TTC549 (cell line): ENCODE results near the gene BCAS1.
"Not testable (repeated sequence)": the region's sequence is repeated elsewhere in the genome, so short reads cannot be mapped to it uniquely, and the experiment has no call there.

Experiments used
- FAIRE-seq: peaks from 2 replicates; lab custom pipeline; 2012; peaks lifted over from hg19 to GRCh38; lab: Jason Lieb, UNC

The BCAS1 gene

DNA sequence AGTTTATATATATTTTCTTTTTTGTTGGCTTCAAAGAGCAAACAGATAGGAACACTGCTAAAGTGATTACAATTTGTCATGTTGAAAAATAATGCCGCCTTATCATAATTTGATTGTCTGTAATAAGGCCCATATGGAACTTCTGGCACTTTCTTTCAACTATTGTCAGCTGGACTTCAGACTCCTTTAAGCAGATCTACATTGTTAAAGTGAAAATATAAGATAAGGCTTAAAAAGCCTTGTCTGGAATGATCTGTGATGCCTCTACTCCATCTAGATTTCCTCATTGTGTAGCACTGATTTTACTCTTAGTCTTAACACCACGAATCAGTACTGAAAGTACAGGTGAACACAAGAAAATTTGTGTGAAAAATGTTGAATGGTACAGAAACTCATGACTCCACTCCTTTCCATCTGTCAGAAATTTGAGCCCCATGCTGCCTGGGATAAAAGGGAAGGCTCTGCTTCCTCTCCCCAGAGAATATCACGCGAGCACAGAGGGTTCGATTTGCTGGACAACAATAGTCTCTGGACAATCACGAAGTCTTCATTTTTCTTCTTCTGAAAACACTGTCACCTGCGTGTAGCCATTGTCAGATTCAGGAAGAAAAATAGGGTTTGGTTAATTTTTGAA lies 56.0 kb downstream of the BCAS1 start:
- no peak for FAIRE-seq

- no peak for FAIRE-seq
Measured at GRCh38 chr20:54013471-54013870, 56.9 kb downstream of the BCAS1 start.

GRCh38 chr20:54011346-54011745 lies 59.0 kb downstream of the BCAS1 start:
- FAIRE-seq = no peak

DNA sequence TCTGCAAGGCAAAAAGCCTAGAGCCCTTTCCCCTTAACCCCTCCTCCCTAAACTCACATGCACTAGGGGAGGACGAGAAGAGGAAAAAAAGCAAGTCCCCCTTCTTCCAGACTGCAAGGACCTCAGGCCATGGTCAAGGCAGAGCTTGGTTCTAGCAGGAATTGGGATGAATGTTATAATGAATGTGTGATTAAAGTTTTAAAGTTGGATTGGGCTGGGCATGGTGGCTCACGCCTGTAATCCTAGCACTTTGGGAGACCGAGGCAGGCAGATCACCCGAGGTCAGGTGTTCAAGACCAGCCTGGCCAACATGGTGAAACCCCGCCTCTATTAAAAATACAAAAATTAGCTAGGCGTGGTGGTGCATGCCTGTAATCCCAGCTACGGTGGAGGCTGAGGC lies 64.2 kb downstream of the BCAS1 start:
- not testable (repeated sequence) for FAIRE-seq

DNA sequence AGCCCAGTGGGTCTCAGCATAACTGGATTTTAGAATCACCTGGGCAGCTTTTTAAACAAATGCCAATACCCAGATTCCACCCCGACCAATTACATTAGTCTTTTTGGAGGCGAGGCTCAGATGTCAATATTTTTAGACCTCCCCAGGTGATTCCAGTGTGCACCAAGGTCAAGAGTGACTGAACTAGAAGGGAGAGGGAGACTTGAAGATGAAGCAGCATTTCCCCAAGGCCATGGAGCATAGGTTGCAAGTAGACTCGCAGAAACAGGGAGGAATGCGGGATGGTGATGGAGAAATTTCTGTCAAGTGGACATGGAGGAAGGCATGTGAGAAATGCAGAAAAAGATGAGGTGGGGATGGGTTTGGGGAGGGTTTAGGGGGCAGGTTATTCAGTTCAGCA lies 64.9 kb downstream of the BCAS1 start:
- FAIRE-seq = no peak

GRCh38 chr20:54004445-54004844 lies 65.9 kb downstream of the BCAS1 start:
- no peak for FAIRE-seq

- FAIRE-seq = no peak
Measured at GRCh38 chr20:54002741-54003140, 67.7 kb downstream of the BCAS1 start.

DNA sequence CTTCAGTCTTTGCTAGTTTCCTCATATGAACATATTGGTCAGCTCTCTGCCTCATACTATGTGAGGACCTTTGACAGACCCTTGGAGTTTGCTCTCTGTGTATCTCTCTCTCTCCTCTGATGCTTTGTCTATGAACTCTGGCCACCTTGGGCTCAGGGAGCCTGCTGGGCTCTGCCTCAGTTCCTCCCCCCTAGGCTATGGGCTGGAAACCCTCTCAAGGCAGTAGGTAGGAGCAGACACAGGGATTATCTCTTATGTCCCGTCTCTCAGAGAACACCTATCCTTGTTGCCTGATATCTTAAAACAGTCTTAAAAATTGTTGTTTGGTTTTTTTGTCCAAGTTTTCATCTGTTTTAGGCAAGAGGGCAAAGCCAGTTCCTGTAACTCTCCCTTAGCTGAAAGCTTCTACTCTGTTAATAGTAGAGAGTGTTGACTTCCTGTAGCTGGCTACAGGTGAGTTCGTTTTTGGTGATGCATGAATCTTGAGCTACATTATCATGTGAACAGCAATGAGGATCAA lies 68.3 kb downstream of the BCAS1 start:
- no peak for FAIRE-seq

DNA sequence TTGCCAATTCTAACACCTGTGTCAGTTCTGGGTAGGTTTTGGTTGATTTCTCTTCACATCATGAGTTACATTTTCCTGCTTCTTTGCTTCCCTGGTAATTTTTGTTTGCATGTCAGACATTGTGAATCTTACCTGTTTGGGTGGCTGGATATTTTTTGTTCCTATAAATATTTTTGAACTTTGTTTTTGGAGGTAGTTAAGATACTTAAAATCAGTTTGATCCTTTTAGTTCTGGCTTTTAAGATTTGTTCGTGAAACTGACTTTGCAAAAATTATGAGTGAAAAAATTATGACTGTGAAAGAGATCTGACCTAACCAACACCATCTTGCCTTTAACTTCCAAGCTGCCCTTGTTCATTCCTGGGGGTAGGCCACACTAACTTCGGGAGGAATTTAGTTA lies 69.5 kb downstream of the BCAS1 start:
- FAIRE-seq = no peak

DNA sequence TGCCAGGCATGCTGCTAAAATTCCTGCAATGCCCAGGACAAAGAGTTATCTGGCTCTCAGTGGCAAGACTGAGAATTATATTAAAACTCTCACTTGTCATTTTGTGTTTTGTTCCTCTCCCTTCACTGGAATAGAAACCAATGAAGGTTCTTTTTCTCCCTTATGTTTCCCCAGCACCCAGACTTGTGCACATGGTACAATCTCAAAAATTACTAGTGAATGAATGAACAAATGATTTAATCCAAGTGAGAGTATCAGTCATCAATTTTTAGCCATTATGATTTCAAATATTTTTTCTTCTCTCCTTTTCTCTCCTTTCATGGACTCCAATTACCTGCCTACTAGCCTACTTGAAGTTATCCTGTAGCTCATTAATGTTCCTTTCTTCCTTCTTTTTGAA lies 70.1 kb downstream of the BCAS1 start:
- FAIRE-seq = no peak

GRCh38 chr20:53999077-53999476 lies 71.3 kb downstream of the BCAS1 start:
- FAIRE-seq = no peak

- FAIRE-seq = no peak
Measured at GRCh38 chr20:53996584-53997486, 73.6 kb downstream of the BCAS1 start.

DNA sequence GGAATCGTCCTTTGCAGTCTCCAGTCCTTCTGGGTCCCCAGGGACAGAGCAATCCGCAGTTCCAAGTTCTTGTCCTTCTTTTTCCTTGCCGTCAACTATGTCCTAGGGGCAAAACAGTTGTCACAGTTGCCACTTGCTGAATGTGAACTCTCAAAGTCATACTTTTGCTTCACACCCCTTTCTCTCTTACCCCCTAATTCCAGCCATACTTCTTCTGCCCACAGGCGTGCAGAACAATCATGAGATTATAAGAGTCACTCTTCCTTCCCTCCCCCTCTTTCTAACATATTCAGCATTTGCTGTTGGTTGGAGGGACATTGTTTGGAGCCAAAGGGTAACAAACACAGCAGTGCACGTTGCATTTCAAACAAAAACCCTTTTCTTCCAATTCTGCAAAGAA lies 74.4 kb downstream of the BCAS1 start:
- FAIRE-seq = no peak

DNA sequence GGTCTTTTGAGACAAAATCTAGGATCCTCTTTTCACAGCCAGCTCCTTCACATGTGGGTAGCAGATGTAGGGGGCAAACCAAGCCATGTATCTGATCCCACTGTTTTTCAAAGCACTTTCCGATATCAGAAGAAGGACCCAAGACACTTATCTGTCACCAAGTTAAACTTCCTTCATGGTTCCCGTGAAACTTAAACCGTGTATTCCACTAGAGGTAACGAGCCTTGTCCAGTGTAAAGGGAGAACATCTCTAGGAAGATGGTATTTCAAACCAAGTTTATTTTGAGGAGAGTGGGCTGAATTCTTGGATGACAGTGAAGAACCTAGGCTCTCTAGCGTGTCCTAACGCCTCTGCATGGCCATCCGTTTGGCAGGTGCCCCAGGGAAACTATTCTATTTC lies 76.3 kb downstream of the BCAS1 start:
- no peak for FAIRE-seq

- no peak for FAIRE-seq
Measured at GRCh38 chr20:53993310-53993709, 77.1 kb downstream of the BCAS1 start.

DNA sequence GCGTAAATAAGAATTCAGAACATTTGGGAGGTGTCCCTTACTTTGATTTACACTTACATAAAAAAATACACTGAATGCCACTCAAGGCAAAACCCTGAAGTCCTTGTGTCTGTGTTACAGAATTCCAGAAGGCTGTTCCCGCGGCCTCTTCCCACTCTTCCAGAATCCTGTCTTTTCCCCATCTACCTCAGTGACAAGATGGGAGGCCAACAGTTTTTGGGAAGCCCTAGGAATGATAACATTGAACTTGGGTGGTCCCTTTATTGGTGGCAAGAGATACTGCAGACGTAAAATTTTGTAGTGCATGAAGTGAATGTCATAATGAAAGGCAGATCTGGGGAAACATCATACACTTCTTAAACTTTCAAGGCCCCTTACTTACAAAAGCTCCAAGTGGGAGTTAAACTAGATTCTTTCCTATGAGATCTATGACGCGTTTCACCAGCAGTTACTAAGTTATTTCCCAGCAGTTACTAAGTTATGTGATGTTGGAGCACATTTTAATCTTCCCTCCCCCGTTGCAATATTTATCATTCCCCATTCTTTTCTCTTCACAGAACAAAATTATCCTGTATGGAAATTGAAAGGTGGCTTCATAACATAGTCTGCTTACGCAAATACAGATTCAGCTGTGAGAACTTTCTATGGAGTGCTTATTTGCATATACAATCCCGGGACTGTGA lies 79.5 kb downstream of the BCAS1 start:
- no peak for FAIRE-seq

DNA sequence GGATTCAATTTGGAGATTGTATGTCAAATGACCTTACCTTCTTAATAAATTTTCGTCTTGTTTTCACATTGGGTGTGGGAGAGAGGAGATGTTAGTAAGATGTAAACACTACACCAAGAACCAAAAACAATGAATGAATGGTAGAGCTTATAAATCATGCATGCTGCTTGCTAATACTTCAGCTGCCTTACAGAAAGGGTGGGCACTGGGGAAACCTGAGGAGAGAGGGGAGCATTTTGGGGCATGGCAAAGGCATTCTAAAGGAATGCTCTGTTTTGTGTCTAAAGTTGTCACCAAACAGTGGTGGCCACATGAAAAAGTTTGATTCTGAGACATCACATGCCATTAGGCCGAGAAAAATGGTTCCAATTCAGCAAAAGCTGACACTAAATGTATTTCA lies 80.4 kb downstream of the BCAS1 start:
- FAIRE-seq = no peak

DNA sequence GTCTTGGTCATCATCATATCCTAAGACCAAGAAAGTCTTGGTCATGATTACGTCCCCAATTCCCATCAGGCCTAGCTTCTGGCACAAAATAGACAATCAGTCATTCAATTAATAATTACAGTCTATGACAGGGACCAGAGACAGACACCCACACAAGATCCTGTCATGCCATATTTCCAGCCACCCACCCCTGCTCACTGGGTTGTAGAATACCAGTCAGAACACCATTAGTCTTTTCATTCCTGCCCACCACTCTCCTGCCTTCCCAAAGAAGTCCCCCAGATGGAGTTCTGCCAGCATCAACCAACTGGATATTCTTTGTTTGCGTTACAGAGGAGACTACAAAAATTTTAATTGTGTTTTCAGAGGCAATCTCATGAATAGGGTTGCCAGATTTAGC lies 81.0 kb downstream of the BCAS1 start:
- FAIRE-seq = no peak

GRCh38 chr20:53986037-53986650 lies 84.2 kb downstream of the BCAS1 start:
- no peak for FAIRE-seq

DNA sequence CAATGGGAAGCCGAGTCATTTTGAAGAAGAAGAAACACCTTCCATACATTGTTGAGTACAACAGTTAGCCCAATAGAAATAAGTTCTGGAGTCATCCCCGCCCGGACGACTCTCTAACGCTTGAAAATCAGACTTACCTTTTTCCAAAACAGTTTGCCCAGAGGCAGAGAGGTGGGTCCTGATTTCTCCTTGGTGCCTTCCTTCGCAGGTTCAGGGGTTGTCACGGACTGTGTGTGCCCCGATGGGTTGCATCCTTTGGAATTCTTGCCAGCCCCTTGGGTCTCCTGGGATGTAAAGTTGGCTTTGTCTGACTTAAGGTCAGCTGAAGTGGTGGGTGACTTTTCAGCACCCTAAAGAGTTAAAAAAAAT lies 85.3 kb downstream of the BCAS1 start:
- no peak for FAIRE-seq

DNA sequence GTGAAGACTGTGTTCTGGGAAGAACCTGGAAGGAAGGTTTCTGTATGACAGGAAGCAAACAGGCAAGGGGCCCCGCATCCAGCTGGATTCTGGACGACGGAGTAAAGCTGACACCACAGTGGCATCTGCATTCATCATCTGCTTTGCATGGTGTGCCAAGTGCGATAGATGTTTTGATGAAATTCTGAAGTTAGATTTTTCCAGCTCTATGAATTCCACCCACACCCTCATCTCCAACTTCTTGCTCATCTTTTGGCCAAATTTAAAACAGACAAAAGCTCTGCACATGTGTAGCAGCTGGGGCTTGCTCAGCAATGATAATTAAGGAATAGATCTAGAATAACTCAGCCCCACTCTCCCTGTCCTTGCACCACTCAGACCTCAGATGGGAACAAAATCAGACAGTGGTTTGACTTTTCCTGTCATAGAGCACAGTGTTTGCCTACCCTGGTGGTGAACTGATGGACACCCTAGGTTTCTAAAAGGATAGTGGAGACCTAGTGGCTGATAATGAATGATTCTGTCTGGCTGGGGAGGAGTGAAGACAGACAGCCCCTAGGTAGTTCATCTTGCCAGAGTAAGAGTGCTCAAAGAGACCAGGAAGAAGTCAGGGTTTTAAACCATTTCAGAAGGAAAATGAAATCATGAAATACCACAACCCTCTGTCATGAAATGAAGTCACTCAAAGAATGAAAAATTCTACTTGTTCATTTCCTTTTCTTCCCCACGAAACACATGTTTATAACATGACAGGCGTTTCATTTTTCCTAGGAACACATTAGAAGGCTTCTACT lies 85.8 kb downstream of the BCAS1 start:
- no peak for FAIRE-seq

DNA sequence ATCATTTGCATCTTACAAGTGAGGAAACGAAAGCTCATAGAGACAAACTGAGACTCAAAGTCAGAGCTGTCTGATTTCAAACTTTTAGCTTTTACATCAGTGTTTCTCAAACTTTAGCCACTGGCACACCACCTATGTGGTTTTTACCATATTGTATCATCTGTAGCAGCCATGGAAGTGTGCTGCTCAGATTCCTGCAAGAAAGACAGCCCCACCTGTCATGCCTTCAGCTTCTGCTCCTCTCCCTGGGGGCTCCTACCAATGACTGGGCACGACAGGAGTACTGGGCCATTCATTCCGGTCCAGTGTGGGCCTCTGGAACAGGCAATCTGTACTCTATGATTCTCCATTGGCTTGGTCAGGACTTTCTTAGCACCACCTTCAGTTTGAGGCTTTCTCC lies 87.0 kb downstream of the BCAS1 start:
- no peak for FAIRE-seq
